ENCODE results near the gene TFB1M.

DNA sequence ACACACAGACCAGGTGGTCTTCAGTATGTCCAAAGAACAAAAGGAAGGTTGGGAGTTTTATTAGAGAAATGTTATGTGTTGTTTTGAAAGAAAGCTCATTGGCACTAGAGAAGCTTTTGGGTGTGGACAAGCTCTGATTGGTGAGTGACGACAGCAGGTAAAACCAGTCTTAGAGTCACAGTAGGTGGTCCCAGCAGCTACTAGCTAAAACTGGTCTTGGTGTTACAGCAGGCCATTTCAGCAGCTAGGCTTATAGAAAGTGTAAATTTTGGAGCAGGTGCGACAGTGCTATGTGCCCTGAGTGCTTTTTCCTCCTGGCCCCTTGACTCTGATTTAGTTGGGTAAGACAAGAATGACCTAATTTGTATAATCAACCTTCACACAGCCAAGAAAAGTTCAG lies 46.9 kb downstream of the TFB1M start:
- TF ChIP-seq CTCF (IDR thresholded peaks at IDR 0.05) (no peak), EZH2 (IDR thresholded peaks at IDR 0.05) (no peak)
